GM19240 (cell line): ENCODE data around the gene EIF3L.

Experiments
- DNase-seq: peaks from one replicate; pipeline ENCODE4 v3.0.0; 2011; ENCODE audit warnings: low spot score; ENCODE audit not compliant: insufficient read length

Gene EIF3L

DNA sequence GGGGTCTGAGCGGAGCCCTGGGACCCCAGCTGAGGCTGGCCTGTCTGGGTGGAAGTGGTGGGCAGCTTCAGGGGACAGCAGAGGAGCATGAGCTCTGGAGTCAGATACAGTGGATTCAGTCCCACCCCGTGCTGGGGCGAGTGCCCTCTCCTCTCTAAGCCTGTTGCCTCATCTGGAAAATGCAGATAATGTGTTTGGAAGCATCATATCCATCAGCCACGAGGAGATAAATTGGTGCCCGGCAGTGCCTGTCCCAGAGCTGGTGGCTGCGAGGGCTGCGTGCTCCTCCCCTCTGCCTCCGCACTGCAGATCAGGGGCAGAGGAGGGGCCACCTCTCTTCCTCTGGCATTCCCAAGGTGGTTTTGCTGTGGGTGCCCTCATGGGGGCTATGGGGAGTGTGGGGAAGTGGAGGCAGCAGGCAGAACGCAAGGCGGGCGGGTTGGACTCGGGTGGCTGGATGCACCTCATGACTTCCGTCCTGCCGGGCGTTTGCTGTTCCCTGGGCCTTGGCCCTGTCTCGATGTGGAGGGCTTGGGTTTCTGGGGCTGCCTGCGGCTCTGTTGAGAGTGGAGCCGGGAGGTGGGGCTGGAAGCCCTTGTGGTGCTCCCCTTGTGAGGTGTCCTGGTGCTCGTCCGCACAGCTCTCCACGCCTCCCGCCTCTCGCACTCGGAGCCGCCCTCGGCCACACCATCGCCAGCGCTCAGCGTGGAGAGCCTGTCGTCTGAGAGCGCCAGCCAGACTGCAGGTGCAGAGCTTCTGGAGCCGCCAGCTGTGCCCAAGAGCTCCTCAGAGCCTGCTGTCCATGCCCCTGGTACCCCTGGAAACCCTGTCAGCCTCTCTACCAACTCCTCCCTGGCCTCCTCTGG is 77.8 kb downstream of the EIF3L start:
- no peak for DNase-seq

- no peak for DNase-seq
Observed at GRCh38 chr22:37927637-37927936, 78.4 kb downstream of the EIF3L start.

GRCh38 chr22:37929390-37929789 is 80.2 kb downstream of the EIF3L start:
- no peak for DNase-seq

GRCh38 chr22:37930270-37930951 is 81.2 kb downstream of the EIF3L start:
- peak; percentile 31 for DNase-seq

- DNase-seq: no peak
Observed at GRCh38 chr22:37930952-37931440, 81.8 kb downstream of the EIF3L start.

DNA sequence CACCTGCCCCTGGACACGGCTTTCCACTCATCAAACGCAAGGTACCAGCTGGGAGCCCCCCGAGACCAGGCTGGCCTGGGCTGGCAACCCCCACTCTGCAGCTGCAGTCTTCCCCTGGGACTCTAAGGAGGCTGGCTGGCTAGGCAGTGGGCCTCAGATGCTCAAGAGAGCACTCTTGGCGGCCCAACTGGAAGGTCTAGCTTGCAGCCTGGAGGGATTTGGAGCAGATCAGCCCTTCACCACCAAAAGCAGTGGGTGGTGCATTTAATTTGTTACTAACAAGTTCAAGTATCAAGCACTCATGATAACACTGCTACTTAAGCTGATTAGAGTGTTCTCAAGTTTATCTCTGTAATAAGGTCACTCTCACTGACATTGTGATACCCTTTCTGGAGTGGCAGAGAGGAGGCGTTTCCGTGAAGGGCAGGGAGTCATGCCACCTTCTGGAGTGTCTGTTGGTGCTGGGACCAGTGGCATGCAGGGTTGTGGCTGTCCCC is 82.7 kb downstream of the EIF3L start:
- no peak for DNase-seq

DNA sequence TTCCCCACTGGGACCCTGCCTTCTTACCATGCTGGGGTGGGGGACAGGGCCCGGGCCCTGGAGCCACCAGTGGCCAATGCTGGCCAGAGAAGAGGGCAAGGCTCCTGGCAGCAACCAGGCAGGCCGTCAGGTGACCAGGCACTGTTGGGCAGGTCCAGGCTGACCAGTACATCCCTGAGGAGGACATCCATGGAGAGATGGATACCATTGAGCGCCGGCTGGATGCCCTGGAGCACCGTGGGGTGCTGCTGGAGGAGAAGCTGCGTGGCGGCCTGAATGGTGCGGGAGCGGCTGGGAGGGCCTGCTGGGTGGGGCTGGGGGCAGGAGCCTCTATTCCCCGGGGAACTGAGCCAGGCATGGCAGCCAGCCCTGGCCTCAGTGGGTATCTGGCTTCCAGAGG is 83.2 kb downstream of the EIF3L start:
- no peak for DNase-seq

DNA sequence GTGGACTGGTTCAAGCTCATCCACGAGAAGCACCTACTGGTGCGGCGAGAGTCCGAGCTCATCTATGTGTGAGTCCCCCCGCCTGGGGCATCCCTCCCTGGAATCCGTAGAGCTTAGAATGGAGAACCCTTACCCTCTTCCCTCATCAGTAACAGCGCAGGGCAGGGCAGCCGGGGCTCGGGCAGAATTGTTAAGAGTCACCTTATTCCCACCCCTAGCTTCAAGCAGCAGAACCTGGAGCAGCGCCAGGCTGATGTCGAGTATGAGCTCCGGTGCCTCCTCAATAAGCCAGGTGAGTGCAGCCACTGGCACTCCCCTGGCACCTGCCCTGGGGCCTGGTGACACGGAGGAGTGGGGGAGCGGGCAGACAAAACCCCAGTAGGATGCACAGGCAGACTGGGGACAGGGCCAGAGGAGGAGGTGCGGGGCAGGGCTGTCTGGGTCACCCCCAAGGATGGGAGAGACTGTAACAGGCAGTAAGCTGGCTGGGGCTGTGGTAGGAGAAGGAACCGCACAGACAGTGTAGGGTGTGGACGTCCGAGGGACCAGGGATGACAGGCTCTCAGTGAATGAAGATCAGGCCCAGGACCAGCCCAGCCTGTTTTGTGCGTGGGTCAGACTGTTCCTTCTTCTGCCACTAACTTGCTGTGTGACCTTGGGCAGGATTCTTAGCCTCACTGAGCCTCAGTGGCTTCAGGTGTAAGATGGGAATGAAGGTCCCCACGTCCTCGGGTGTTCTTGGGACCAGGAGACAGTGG is 83.8 kb downstream of the EIF3L start:
- no peak for DNase-seq

- peak; percentile 93 for DNase-seq
Observed at GRCh38 chr22:37933711-37934376, 84.6 kb downstream of the EIF3L start.
